ENCODE data around the gene AHI1.

- no peak for TF ChIP-seq CTCF (tag by site-specific recombination; IDR thresholded peaks at IDR 0.05)
- no peak for TF ChIP-seq SP2 (tag by site-specific recombination; IDR thresholded peaks at IDR 0.05)
- no peak for TF ChIP-seq ZNF670 (tag by site-specific recombination; IDR thresholded peaks at IDR 0.05; ENCODE audit: low read depth)
- TF ChIP-seq ZNF146 (tag by site-specific recombination; IDR thresholded peaks at IDR 0.05) = no peak
- no peak for TF ChIP-seq GLI4 (tag by site-specific recombination; IDR thresholded peaks at IDR 0.05)
- no peak for TF ChIP-seq HOXA7 (CRISPR knock-in tag; IDR thresholded peaks at IDR 0.05; ENCODE audit: borderline replicate concordance)
- TF ChIP-seq ZNF175 (tag by site-specific recombination; IDR thresholded peaks at IDR 0.05) = no peak
- no peak for TF ChIP-seq ZNF202 (tag by site-specific recombination; IDR thresholded peaks at IDR 0.05; ENCODE audit: borderline replicate concordance)
- TF ChIP-seq YY1 (tag by site-specific recombination; IDR thresholded peaks at IDR 0.05) = no peak
- no peak for TF ChIP-seq ZNF133 (tag by site-specific recombination; IDR thresholded peaks at IDR 0.05)
- no peak for TF ChIP-seq ZBTB1 (tag by site-specific recombination; IDR thresholded peaks at IDR 0.05)
Observed at GRCh38 chr6:135434991-135435390, 62.5 kb downstream of the AHI1 start.

All from HEK293 (cell line).